IMR-90 (cell line): ENCODE results near the gene SRRM2. TPM values are rescaled to one million over a fixed set of nuclear protein-coding genes. Genes with fewer than 3 reads are reported as not detected.

ENCODE experiments used
- ATAC-seq: fragments of 200-7000 bp; cut with Tn5 transposase; 2 replicates; pipeline ENCODE4 v1.9.1; 2020; ENCODE audit warnings: low read depth, mild to moderate bottlenecking, moderate library complexity
- BruUV-seq: library from RNA; stranded (reverse); fragments of 400-500 nt; replicated peaks from 2 replicates; lab custom pipeline; 2021; lab: Mats Ljungman, UMichigan
- CTCF ChIA-PET: fragments of 300-600 bp; formaldehyde crosslinking; extraction: SDS; loops from one replicate; lab custom pipeline; 2021; ENCODE audit warnings: antibody characterized with exemption; lab: Yijun Ruan, JAX
- POLR2A ChIA-PET: fragments of 300-600 bp; sonication (Branson Sonifier 250); formaldehyde crosslinking; loops from one replicate; lab custom pipeline; 2022; ENCODE audit warnings: antibody characterized with exemption; ENCODE audit not compliant: unreplicated experiment; lab: Charles Lee
- DNase-seq: peaks from one replicate; pipeline ENCODE4 v3.0.0; 2013
- H2AFZ ChIP-seq: replicated peaks from 2 replicates; pipeline ENCODE3; 2013; ENCODE audit warnings: low read length, mild to moderate bottlenecking; ENCODE audit not compliant: poor library complexity
- H2AK5ac ChIP-seq: 2 replicates; pipeline ENCODE4 v1.6.1; 2013; ENCODE audit warnings: low read depth, low read length, inconsistent platforms
- H2AK9ac ChIP-seq: replicated peaks from 2 replicates; pipeline ENCODE3; 2013; ENCODE audit warnings: mild to moderate bottlenecking, low read depth, low read length, moderate library complexity; ENCODE audit not compliant: poor library complexity
- H2BK120ac ChIP-seq: 2 replicates; pipeline ENCODE4 v1.6.1; 2013; ENCODE audit warnings: low read depth, low read length, inconsistent platforms
- H2BK15ac ChIP-seq: 3 replicates; pipeline ENCODE4 v1.6.1; 2013; ENCODE audit warnings: low read depth, low read length, inconsistent platforms
- H2BK20ac ChIP-seq: 2 replicates; pipeline ENCODE4 v1.6.1; 2013; ENCODE audit warnings: low read depth, mild to moderate bottlenecking, inconsistent platforms, low read length, moderate library complexity
- H2BK5ac ChIP-seq: 2 replicates; pipeline ENCODE4 v1.6.1; 2013; ENCODE audit warnings: mild to moderate bottlenecking, low read depth, low read length, inconsistent platforms; ENCODE audit not compliant: poor library complexity, severe bottlenecking
- H3K14ac ChIP-seq: replicated peaks from 2 replicates; pipeline ENCODE4 v1.6.1; 2013; ENCODE audit warnings: low read depth, low read length, inconsistent platforms
- H3K18ac ChIP-seq: 2 replicates; pipeline ENCODE4 v1.6.1; 2013; ENCODE audit warnings: low read depth, low read length, control low read depth
- H3K23ac ChIP-seq: 2 replicates; pipeline ENCODE4 v1.6.1; 2013; ENCODE audit warnings: low read depth, low read length, inconsistent platforms
- H3K27ac ChIP-seq: 2 replicates; pipeline ENCODE4 v1.5.1; 2013; ENCODE audit warnings: mild to moderate bottlenecking, control low read depth, low read length; ENCODE audit not compliant: insufficient read depth
- H3K27me3 ChIP-seq: 2 replicates; pipeline ENCODE4 v1.6.1; 2013; ENCODE audit warnings: low read length; ENCODE audit not compliant: control insufficient read depth, insufficient read depth
- H3K36me3 ChIP-seq: 2 replicates; pipeline ENCODE4 v1.6.1; 2013; ENCODE audit warnings: low read length, mixed read lengths; ENCODE audit not compliant: control insufficient read depth, insufficient read depth
- H3K4ac ChIP-seq: 2 replicates; pipeline ENCODE4 v1.6.1; 2013; ENCODE audit warnings: low read depth, low read length, inconsistent platforms
- H3K4me1 ChIP-seq: 2 replicates; pipeline ENCODE4 v1.6.1; 2013; ENCODE audit warnings: low read length, mixed read lengths; ENCODE audit not compliant: control insufficient read depth, insufficient read depth
- H3K4me2 ChIP-seq: 2 replicates; pipeline ENCODE4 v1.6.1; 2013; ENCODE audit warnings: low read depth, mild to moderate bottlenecking, control low read depth, low read length, moderate library complexity
- H3K4me3 ChIP-seq: 2 replicates; pipeline ENCODE4 v1.5.1; 2013; ENCODE audit warnings: low read depth, mild to moderate bottlenecking, control low read depth, low read length, moderate library complexity; ENCODE audit not compliant: insufficient read depth
- H3K56ac ChIP-seq: 2 replicates; pipeline ENCODE4 v1.6.1; 2013; ENCODE audit warnings: low read length, inconsistent platforms; ENCODE audit not compliant: insufficient read depth; ENCODE audit errors: extremely low read depth
- H3K79me1 ChIP-seq, 2 experiments: 2 replicates each; pipeline ENCODE4 v1.6.1; 2013; ENCODE audit warnings: low read length in 2 of 2, inconsistent platforms in 1 of 2, low read depth in 1 of 2
- H3K9ac ChIP-seq: 2 replicates; pipeline ENCODE4 v1.6.1; 2013; ENCODE audit warnings: low read depth, low read length, control low read depth
- H3K9me1 ChIP-seq: 2 replicates; pipeline ENCODE4 v1.6.1; 2013; ENCODE audit warnings: low read length, inconsistent platforms; ENCODE audit not compliant: insufficient read depth
- H3K9me3 ChIP-seq: 2 replicates; pipeline ENCODE4 v1.6.1; 2013; ENCODE audit warnings: low read length; ENCODE audit not compliant: control insufficient read depth, insufficient read depth
- H4K20me1 ChIP-seq: 2 replicates; pipeline ENCODE4 v1.6.1; 2013; ENCODE audit warnings: low read length, inconsistent platforms; ENCODE audit not compliant: insufficient read depth
- H4K5ac ChIP-seq: 2 replicates; pipeline ENCODE4 v1.6.1; 2013; ENCODE audit warnings: mild to moderate bottlenecking, low read depth, low read length, control low read depth
- H4K8ac ChIP-seq, 2 experiments: 2 replicates each; pipeline ENCODE4 v1.6.1; 2013; ENCODE audit warnings: low read depth in 2 of 2, low read length in 2 of 2, control low read depth in 1 of 2, inconsistent platforms in 1 of 2
- H4K91ac ChIP-seq: 2 replicates; pipeline ENCODE4 v1.6.1; 2013; ENCODE audit warnings: low read depth, low read length, inconsistent platforms; ENCODE audit not compliant: insufficient read depth
- BHLHE40 ChIP-seq: fragments of 150-350 bp; IDR thresholded peaks from 2 replicates; pipeline ENCODE4 v1.6.1; 2016; ENCODE audit warnings: mild to moderate bottlenecking, low read depth, low read length
- CEBPB ChIP-seq: IDR thresholded peaks from 2 replicates; pipeline ENCODE4 v1.6.1; 2012; ENCODE audit warnings: low read depth, low read length, improper control_type of control experiment
- CHD1 ChIP-seq: IDR thresholded peaks from 2 replicates; pipeline ENCODE4 v1.6.1; 2012; ENCODE audit warnings: low read depth, low read length, improper control_type of control experiment
- CTCF ChIP-seq: conservative IDR thresholded peaks from 2 replicates; pipeline ENCODE4 v1.5.1; 2012; ENCODE audit warnings: mild to moderate bottlenecking, low read depth, low read length, improper control_type of control experiment
- ELK1 ChIP-seq: fragments of 150-350 bp; IDR thresholded peaks from 2 replicates; pipeline ENCODE4 v1.6.1; 2016; ENCODE audit warnings: low read depth, mild to moderate bottlenecking, low read length, moderate library complexity, borderline replicate concordance
- FOS ChIP-seq: fragments of 150-350 bp; IDR thresholded peaks from 2 replicates; pipeline ENCODE4 v1.6.1; 2016; ENCODE audit warnings: low read depth, low read length
- MAFK ChIP-seq: IDR thresholded peaks from 2 replicates; pipeline ENCODE4 v1.6.1; 2012; ENCODE audit warnings: low read depth, low read length, improper control_type of control experiment
- MXI1 ChIP-seq: IDR thresholded peaks from 2 replicates; pipeline ENCODE4 v1.6.1; 2012; ENCODE audit warnings: low read depth, mild to moderate bottlenecking, low read length, moderate library complexity, borderline replicate concordance
- NFE2L2 ChIP-seq: fragments of 150-350 bp; IDR thresholded peaks from 2 replicates; pipeline ENCODE4 v1.6.1; 2016; ENCODE audit warnings: low read depth, mild to moderate bottlenecking, low read length
- POLR2A ChIP-seq: IDR thresholded peaks from 2 replicates; pipeline ENCODE4 v1.6.1; 2012; ENCODE audit warnings: mild to moderate bottlenecking, low read depth, low read length
- RAD21 ChIP-seq: IDR thresholded peaks from 2 replicates; pipeline ENCODE4 v1.6.1; 2012; ENCODE audit warnings: low read length, improper control_type of control experiment
- RCOR1 ChIP-seq: IDR thresholded peaks from 2 replicates; pipeline ENCODE4 v1.6.1; 2012; ENCODE audit warnings: mild to moderate bottlenecking, low read length, improper control_type of control experiment; ENCODE audit not compliant: insufficient replicate concordance
- RFX5 ChIP-seq: IDR thresholded peaks from 2 replicates; pipeline ENCODE4 v1.8.0; 2012; ENCODE audit warnings: low read depth, mild to moderate bottlenecking, low read length, moderate library complexity
- SMC3 ChIP-seq: fragments of 150-350 bp; IDR thresholded peaks from 2 replicates; pipeline ENCODE4 v1.6.1; 2016; ENCODE audit warnings: low read depth, mild to moderate bottlenecking, antibody characterized with exemption, low read length, moderate library complexity
- USF2 ChIP-seq: fragments of 150-350 bp; IDR thresholded peaks from 2 replicates; pipeline ENCODE4 v1.6.1; 2017; ENCODE audit warnings: mild to moderate bottlenecking, antibody characterized with exemption, low read length, low read depth
- WGBS, 2 experiments: methylation state at CpG; one replicate each; pipeline versions ENCODE4 v1.1.5 to v1.1.7; 2013; ENCODE audit warnings: missing lambda C conversion rate in 2 of 2; ENCODE audit not compliant: insufficient read length in 1 of 2; ENCODE audit errors: extremely low coverage in 2 of 2; 5-methylcytosine and 5-hydroxymethylcytosine counted together
- dilution Hi-C: fragments of 300-500 bp; cut with HindIII; formaldehyde crosslinking; loops from one replicate; pipeline ENCODE4 v1.14.3; 2018; ENCODE audit warnings: low sequenced_read_pairs; ENCODE audit not compliant: unreplicated experiment
- in situ Hi-C: fragments of 300-500 bp; cut with MboI; formaldehyde crosslinking; loops from 3 replicates; pipeline ENCODE4 v1.14.3; 2019; ENCODE audit warnings: low sequenced_read_pairs, inconsistent platforms, mixed read lengths
- intact Hi-C: fragments of 100-400 bp; cut with micrococcal nuclease; formaldehyde crosslinking; loops from 2 replicates; pipeline ENCODE4 v1.10.0; 2022
- polyA plus RNA-seq, 3 experiments: library from polyadenylated mRNA; depleted of rRNA; stranded (reverse); fragments of >200 nt; gene quantifications; 2 replicates each; pipeline ENCODE4 v1.2.3, GENCODE V29; 2012; ENCODE audit warnings: low replicate concordance in 1 of 3
- total RNA-seq: library from RNA; depleted of rRNA; stranded (reverse); fragments of >200 nt; gene quantifications from 2 replicates; pipeline ENCODE4 v1.2.3, GENCODE V29; 2012

SRRM2 gene
- total and polyA plus RNA-seq, 2 of the 4 experiments (the other 2 are of a cell fraction) = 20.3 to 300 TPM

- Histone ChIP-seq H2BK20ac (no peak within 1 kb of the TSS), H2BK5ac (peak within 1 kb of the TSS; percentile 97), H3K36me3 (peaks cover 26% of the 10 kb centered on the region), H3K79me1 (peaks cover 21 to 68% of the 10 kb centered on the region in 2 experiments), H3K23ac (peak within 1 kb of the TSS; percentile 99), H4K91ac (peak within 1 kb of the TSS; percentile 99), H3K4me2 (peak within 1 kb of the TSS; percentile 95), H3K4ac (peak within 1 kb of the TSS; percentile 99), H4K20me1 (peaks cover 37% of the 10 kb centered on the region), H3K27me3 (no peaks in the 10 kb centered on the region; the same call in 1 of the 2 replicates), H2BK120ac (peak within 1 kb of the TSS; percentile 65; the same call in 1 of the 2 replicates), H3K9ac (peak within 1 kb of the TSS; percentile 99), H3K4me3 (peak within 1 kb of the TSS; percentile 96), H2AK9ac (peak within 1 kb of the TSS; percentile 100), H4K5ac (peak within 1 kb of the TSS; percentile 98), H3K9me1 (peaks cover 15% of the 10 kb centered on the region), H3K56ac (peak within 1 kb of the TSS; percentile 96), H3K18ac (peak within 1 kb of the TSS; percentile 97), H2AK5ac (peak within 1 kb of the TSS; percentile 98), H3K14ac (peak within 1 kb of the TSS; percentile 99), H3K27ac (peak within 1 kb of the TSS; percentile 100), H2BK15ac (no peak within 1 kb of the TSS), H4K8ac (peak within 1 kb of the TSS; percentile 99 to 100), H3K9me3 (no peaks in the 10 kb centered on the region), H3K4me1 (peaks cover 12% of the 10 kb centered on the region), H2AFZ (peak within 1 kb of the TSS; percentile 98)
- peak; percentile 73 for DNase-seq
- intact Hi-C loops (no loop called here), in situ Hi-C loops (no loop called here), dilution Hi-C loops (no loop called here)
- BruUV-seq = TSS peak; percentile 48
- WGBS, 2 experiments = 0% methylated on average over 42 of the region's 70 CpGs; no CpG with 5 or more reads in 1 of the 2 experiments
- ATAC-seq = peak; percentile 93
- POLR2A ChIA-PET = no interaction called here
- CTCF ChIA-PET = no interaction called here
- TF ChIP-seq SMC3 (no peak), CTCF (no peak), MXI1 (peak; percentile 58; the same call in 1 of the 2 replicates), RCOR1 (no peak), RAD21 (no peak), ELK1 (no peak), USF2 (peak; percentile 33; the same call in 1 of the 2 replicates), CHD1 (no peak), NFE2L2 (no peak), MAFK (no peak), FOS (no peak), POLR2A (peak; percentile 87), BHLHE40 (no peak; the same call in 1 of the 2 replicates), CEBPB (no peak), RFX5 (no peak)
Measured at GRCh38 chr16:2777231-2777902, 24.9 kb downstream of the SRRM2 start, which contains the start of gene ELOB. ELOB (minus strand) TSS chr16:2777280; CDS start chr16:2777239, 41 bp downstream.
